ENCODE data around the gene C19orf47. TPM values are rescaled to one million over a fixed set of nuclear protein-coding genes. Genes with fewer than 3 reads are reported as not detected.

The C19orf47 gene
- polyA plus RNA-seq, 3 donors = 7.6 to 10.2 (median 8.0) TPM

DNA sequence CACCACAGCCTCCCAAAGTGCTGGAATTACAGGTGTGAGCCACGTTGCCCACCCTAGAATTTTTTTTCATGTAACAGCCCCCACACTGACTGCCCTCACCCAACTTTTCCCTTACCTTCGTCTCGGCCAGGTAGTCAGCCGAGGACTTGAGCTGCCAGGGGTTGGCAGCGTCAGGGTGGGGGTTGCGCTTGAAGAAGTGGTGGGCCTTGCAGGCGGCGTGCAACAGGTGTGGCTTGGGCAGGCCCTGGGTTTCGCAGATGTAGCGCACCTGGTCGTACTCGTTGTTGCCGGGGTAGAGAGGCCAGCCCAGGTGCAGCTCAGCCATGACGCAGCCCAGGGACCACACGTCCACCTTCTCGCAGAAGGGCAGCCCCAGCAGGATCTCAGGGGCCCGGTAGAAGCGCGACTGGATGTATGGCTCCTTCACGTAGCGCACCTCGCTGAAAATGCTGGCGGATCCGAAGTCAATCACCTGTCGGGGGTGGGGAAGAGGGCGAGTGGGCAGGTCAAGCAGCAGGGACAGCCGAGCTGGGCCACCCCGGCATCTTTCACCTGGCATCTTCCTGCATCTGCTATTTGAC, 35.6 kb upstream of the C19orf47 start:
- no peak overlapping the region for H3K27ac ChIP-seq (ENCODE audit: low read depth in 1 of 2, low read length in 2 of 2)
- H3K36me3 Mint-ChIP-seq = peaks cover 12 to 18% of the 10 kb centered on the region in 2 donors
- no peak overlapping the region for H3K9ac ChIP-seq (ENCODE audit: insufficient read depth, low read length, poor library complexity, severe bottlenecking)
- peaks cover 1 to 13% (median 3%) of the 10 kb centered on the region in 3 donors for H3K27me3 Mint-ChIP-seq (ENCODE audit: low read depth in 3 of 3)
- H3K27ac Mint-ChIP-seq = peak overlapping the region in 2 of 7 donors; percentile 13 to 26
- no peaks in the 10 kb centered on the region for H3K27me3 ChIP-seq (ENCODE audit: control insufficient read depth in 2 of 2, insufficient read depth in 2 of 2, low read length in 2 of 2)
- H3K79me2 ChIP-seq (ENCODE audit: insufficient read depth, low read length) = no peaks in the 10 kb centered on the region
- WGBS (ENCODE audit: insufficient coverage) = 95% methylated on average over 28 of the region's 28 CpGs
- H3K36me3 ChIP-seq (replicated peaks in 1 of 2; ENCODE audit: control insufficient read depth in 1 of 2, insufficient read depth in 2 of 2, low read length in 2 of 2) = peaks cover 7 to 18% of the 10 kb centered on the region in 2 donors
- no peak for DNase-seq
- H4K20me1 ChIP-seq (ENCODE audit: insufficient read depth, low read length) = no peaks in the 10 kb centered on the region
- H3K4me2 ChIP-seq (replicated peaks; ENCODE audit: extremely low read depth, low read length, poor library complexity, severe bottlenecking) = no peak overlapping the region
- no peak overlapping the region for H3K4me3 ChIP-seq (replicated peaks in 1 of 3; ENCODE audit: low read depth in 2 of 3, low read length in 3 of 3)
- peaks cover 10% of the 10 kb centered on the region for H3K4me1 Mint-ChIP-seq
- H3K9me3 ChIP-seq (replicated peaks in 1 of 2; ENCODE audit: control insufficient read depth in 1 of 2, insufficient read depth in 1 of 2, low read length in 2 of 2) = no peaks in the 10 kb centered on the region
- H2AFZ ChIP-seq (ENCODE audit: insufficient read depth, low read depth, low read length, poor library complexity, severe bottlenecking) = no peak overlapping the region
- TF ChIP-seq, protein P1, sequence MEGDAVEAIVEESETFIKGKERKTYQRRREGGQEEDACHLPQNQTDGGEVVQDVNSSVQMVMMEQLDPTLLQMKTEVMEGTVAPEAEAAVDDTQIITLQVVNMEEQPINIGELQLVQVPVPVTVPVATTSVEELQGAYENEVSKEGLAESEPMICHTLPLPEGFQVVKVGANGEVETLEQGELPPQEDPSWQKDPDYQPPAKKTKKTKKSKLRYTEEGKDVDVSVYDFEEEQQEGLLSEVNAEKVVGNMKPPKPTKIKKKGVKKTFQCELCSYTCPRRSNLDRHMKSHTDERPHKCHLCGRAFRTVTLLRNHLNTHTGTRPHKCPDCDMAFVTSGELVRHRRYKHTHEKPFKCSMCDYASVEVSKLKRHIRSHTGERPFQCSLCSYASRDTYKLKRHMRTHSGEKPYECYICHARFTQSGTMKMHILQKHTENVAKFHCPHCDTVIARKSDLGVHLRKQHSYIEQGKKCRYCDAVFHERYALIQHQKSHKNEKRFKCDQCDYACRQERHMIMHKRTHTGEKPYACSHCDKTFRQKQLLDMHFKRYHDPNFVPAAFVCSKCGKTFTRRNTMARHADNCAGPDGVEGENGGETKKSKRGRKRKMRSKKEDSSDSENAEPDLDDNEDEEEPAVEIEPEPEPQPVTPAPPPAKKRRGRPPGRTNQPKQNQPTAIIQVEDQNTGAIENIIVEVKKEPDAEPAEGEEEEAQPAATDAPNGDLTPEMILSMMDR (IDR thresholded peaks at IDR 0.05) = no peak
- H3K9me3 Mint-ChIP-seq = peaks cover 0 to 4% (median 0%) of the 10 kb centered on the region in 7 donors
- intact Hi-C loops (cut with micrococcal nuclease) = no loop called here
- no peak overlapping the region for H3K4me3 Mint-ChIP-seq
- peaks cover 2 to 10% of the 10 kb centered on the region in 2 donors for H3K4me1 ChIP-seq (ENCODE audit: control insufficient read depth in 1 of 2, insufficient read depth in 2 of 2, low read length in 2 of 2)

- Histone ChIP-seq H3K36me3 (replicated peaks in 1 of 2; ENCODE audit: control insufficient read depth in 1 of 2, insufficient read depth in 2 of 2, low read length in 2 of 2) (peaks cover 25 to 40% of the 10 kb centered on the region in 2 donors), H3K27me3 (ENCODE audit: control insufficient read depth in 2 of 2, insufficient read depth in 2 of 2, low read length in 2 of 2) (no peaks in the 10 kb centered on the region), H3K4me3 (replicated peaks in 1 of 3; ENCODE audit: low read depth in 2 of 3, low read length in 3 of 3) (no peak overlapping the region), H2AFZ (ENCODE audit: insufficient read depth, low read depth, low read length, poor library complexity, severe bottlenecking) (no peak overlapping the region), H3K9me3 (replicated peaks in 1 of 2; ENCODE audit: control insufficient read depth in 1 of 2, insufficient read depth in 1 of 2, low read length in 2 of 2) (no peaks in the 10 kb centered on the region), H4K20me1 (ENCODE audit: insufficient read depth, low read length) (peaks cover 4% of the 10 kb centered on the region), H3K27ac (ENCODE audit: low read depth in 1 of 2, low read length in 2 of 2) (no peak overlapping the region), H3K79me2 (ENCODE audit: insufficient read depth, low read length) (no peaks in the 10 kb centered on the region), H3K4me1 (ENCODE audit: control insufficient read depth in 1 of 2, insufficient read depth in 2 of 2, low read length in 2 of 2) (no peaks in the 10 kb centered on the region), H3K4me2 (replicated peaks; ENCODE audit: extremely low read depth, low read length, poor library complexity, severe bottlenecking) (no peak overlapping the region), H3K9ac (ENCODE audit: insufficient read depth, low read length, poor library complexity, severe bottlenecking) (no peak overlapping the region)
- Mint-ChIP-seq H3K4me1 (no peaks in the 10 kb centered on the region), H3K36me3 (peaks cover 22 to 38% of the 10 kb centered on the region in 2 donors), H3K27ac (peak overlapping the region in 1 of 7 donors; percentile 42), H3K27me3 (ENCODE audit: low read depth in 3 of 3) (peaks cover 0 to 13% (median 2%) of the 10 kb centered on the region in 3 donors), H3K9me3 (peaks cover 0 to 2% (median 0%) of the 10 kb centered on the region in 7 donors), H3K4me3 (no peak overlapping the region)
- intact Hi-C loops (cut with micrococcal nuclease) = no loop called here
- TF ChIP-seq, protein P1 (IDR thresholded peaks at IDR 0.05) = no peak
- WGBS (ENCODE audit: insufficient coverage) = 87% methylated on average over 3 of the region's 3 CpGs
- DNase-seq = no peak
These were observed 33.1 kb upstream of the C19orf47 start for GRCh38 chr19:40381321-40381720.

Data from CD14-positive monocyte (primary cell).